Activated B cell treated with CpG ODN at 0.5 μM for 24 hours (primary cell): ENCODE data around the gene MARCKS. TPM values are rescaled to one million over a fixed set of nuclear protein-coding genes. Genes with fewer than 3 reads are reported as not detected.

ENCODE experiments used
- ATAC-seq: fragments of 200-7000 bp; cut with Tn5 transposase; one replicate; pipeline ENCODE4 v1.10.0; 2021; ENCODE audit warnings: low read depth, mild to moderate bottlenecking, moderate library complexity
- CTCF ChIA-PET: fragments of 350-600 bp; sonication (Branson Sonifier 250); formaldehyde crosslinking; loops from one replicate; lab custom pipeline; 2021; ENCODE audit warnings: antibody characterized with exemption; lab: Charles Lee
- POLR2A ChIA-PET: fragments of 350-600 bp; sonication (Branson Sonifier 250); formaldehyde crosslinking; loops from one replicate; lab custom pipeline; 2021; ENCODE audit warnings: antibody characterized with exemption; lab: Charles Lee
- DNase-seq: peaks from one replicate; pipeline ENCODE4 v3.0.0; 2022
- H3K27ac Mint-ChIP-seq: one replicate; pipeline ENCODE4 v1.8.0; 2020; ENCODE audit warnings: mixed read lengths
- H3K27me3 Mint-ChIP-seq: one replicate; pipeline ENCODE4 v1.8.0; 2021; ENCODE audit warnings: mixed read lengths
- H3K36me3 Mint-ChIP-seq: one replicate; pipeline ENCODE4 v1.8.0; 2021; ENCODE audit warnings: low read depth, mixed read lengths
- H3K4me1 Mint-ChIP-seq: one replicate; pipeline ENCODE4 v1.8.0; 2021; ENCODE audit warnings: mixed read lengths
- H3K4me3 Mint-ChIP-seq: one replicate; pipeline ENCODE4 v1.8.0; 2020; ENCODE audit warnings: mild to moderate bottlenecking, mixed read lengths
- H3K9me3 Mint-ChIP-seq: one replicate; pipeline ENCODE4 v1.8.0; 2020; ENCODE audit warnings: mixed read lengths
- CTCF ChIP-seq: fragments of 200-600 bp; IDR thresholded peaks from one replicate; pipeline ENCODE4 v1.8.0; 2022; ENCODE audit warnings: antibody characterized with exemption, mild to moderate bottlenecking
- intact Hi-C: fragments of 100-400 bp; cut with micrococcal nuclease; formaldehyde crosslinking; loops from one replicate; pipeline ENCODE4 v1.15.1; 2024
- total RNA-seq: library from RNA; stranded (reverse); gene quantifications from 2 replicates; pipeline ENCODE4 v1.2.3, GENCODE V29; 2022

MARCKS gene
- total RNA-seq, 1 donor from 2014 or later = 100 TPM

- ATAC-seq = no peak
Observed at GRCh38 chr6:113859349-113860180, 2.4 kb downstream of the MARCKS start.

GRCh38 chr6:113860181-113860955 lies 3.2 kb downstream of the MARCKS start:
- ATAC-seq = no peak
- CTCF ChIA-PET = interaction anchor here (1.1 to 3.3 kb wide), 5 partner anchors 17 to 981 kb away, joined by 3 to 83 read pairs (median 4); no protein-coding TSS in a partner anchor
- DNase-seq = peak; percentile 23
- POLR2A ChIA-PET = interaction anchor here (0.7 to 3.3 kb wide), 3 partner anchors 230 to 554 kb away, joined by 3 to 122 read pairs (median 28); no protein-coding TSS in a partner anchor
- no peak for TF ChIP-seq CTCF
- peak overlapping the region; percentile 69 for H3K27ac Mint-ChIP-seq
- intact Hi-C loops = no loop called here
- peaks cover 20% of the 10 kb centered on the region for H3K4me1 Mint-ChIP-seq
- peak overlapping the region; percentile 75 for H3K4me3 Mint-ChIP-seq
- no peaks in the 10 kb centered on the region for H3K27me3 Mint-ChIP-seq
- H3K36me3 Mint-ChIP-seq = peaks cover 39% of the 10 kb centered on the region
- no peaks in the 10 kb centered on the region for H3K9me3 Mint-ChIP-seq

More at GRCh38 chr6:113859349-113860180, 2.4 kb downstream of the MARCKS start:
- H3K4me1 Mint-ChIP-seq = peaks cover 22% of the 10 kb centered on the region
- no peak for TF ChIP-seq CTCF
- POLR2A ChIA-PET = interaction anchor here (0.6 to 3.3 kb wide), 26 partner anchors 11 to 1679 kb away, joined by 3 to 122 read pairs (median 4); no protein-coding TSS in a partner anchor
- no peaks in the 10 kb centered on the region for H3K27me3 Mint-ChIP-seq
- peak; percentile 45 for DNase-seq
- CTCF ChIA-PET = interaction anchor here (0.6 to 3.3 kb wide), 44 partner anchors 8 to 1679 kb away, joined by 3 to 83 read pairs (median 4); no protein-coding TSS in a partner anchor
- H3K4me3 Mint-ChIP-seq = no peak overlapping the region
- no peaks in the 10 kb centered on the region for H3K9me3 Mint-ChIP-seq
- H3K27ac Mint-ChIP-seq = peak overlapping the region; percentile 85
- intact Hi-C loops = loop anchor here (1.0 to 10.0 kb wide), 9 partner anchors 20 to 1772 kb away; partner anchors contain the start of genes FAM229B and TUBE1
- H3K36me3 Mint-ChIP-seq = peaks cover 42% of the 10 kb centered on the region

- DNase-seq = no peak
- Mint-ChIP-seq H3K27me3 (no peaks in the 10 kb centered on the region), H3K4me1 (peaks cover 20% of the 10 kb centered on the region), H3K9me3 (no peaks in the 10 kb centered on the region), H3K27ac (no peak overlapping the region), H3K4me3 (no peak overlapping the region), H3K36me3 (peaks cover 38% of the 10 kb centered on the region)
- ATAC-seq = no peak
- ChIA-PET POLR2A (no interaction called here), CTCF (interaction anchor here (1.0 kb wide), 1 partner anchor 1682 kb away, joined by 3 read pairs; no protein-coding TSS in a partner anchor)
- intact Hi-C loops = no loop called here
- no peak for TF ChIP-seq CTCF
Observed at GRCh38 chr6:113862112-113862511, 5.0 kb downstream of the MARCKS start.

GRCh38 chr6:113870917-113871316 lies 13.8 kb downstream of the MARCKS start:
- H3K9me3 Mint-ChIP-seq = no peaks in the 10 kb centered on the region
- ChIA-PET CTCF (interaction anchor here (1.1 to 2.4 kb wide), 3 partner anchors 8 to 564 kb away, joined by 4 to 12 read pairs (median 11); no protein-coding TSS in a partner anchor), POLR2A (interaction anchor here (0.8 kb wide), 1 partner anchor 12 kb away, joined by 3 read pairs; no protein-coding TSS in a partner anchor)
- H3K27ac Mint-ChIP-seq = no peak overlapping the region
- H3K27me3 Mint-ChIP-seq = no peaks in the 10 kb centered on the region
- no peak for TF ChIP-seq CTCF
- DNase-seq (no peak), ATAC-seq (no peak)
- H3K4me1 Mint-ChIP-seq = peaks cover 9% of the 10 kb centered on the region
- no peaks in the 10 kb centered on the region for H3K36me3 Mint-ChIP-seq
- intact Hi-C loops = no loop called here
- H3K4me3 Mint-ChIP-seq = no peak overlapping the region
